Measurements from ENCODE around the gene ME2.
"Not testable (repeated sequence)": the region's sequence is repeated elsewhere in the genome, so short reads cannot be mapped to it uniquely, and the experiment has no call there.

Gene ME2

DNA sequence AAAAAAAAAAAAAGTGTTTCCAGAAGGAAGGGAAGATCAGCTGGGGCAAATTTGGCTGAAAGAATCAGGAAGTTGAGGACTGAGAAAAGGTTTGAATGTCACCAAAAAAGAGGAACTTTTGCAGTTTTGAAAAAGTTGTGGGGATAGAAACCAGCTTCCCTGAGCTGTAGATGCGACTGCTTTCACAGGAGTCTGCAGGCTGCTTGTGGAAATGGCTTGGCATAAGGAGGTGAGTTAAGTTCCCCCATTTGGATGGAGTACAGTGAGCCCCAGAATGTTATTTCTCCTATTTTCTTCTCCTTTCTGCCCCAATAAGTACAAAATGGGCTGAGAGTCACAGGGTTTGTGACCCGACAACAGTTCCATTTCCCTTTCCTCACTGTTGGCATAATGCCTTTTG is 16.5 kb upstream of the ME2 start:
- DNase-seq: no peak

DNA sequence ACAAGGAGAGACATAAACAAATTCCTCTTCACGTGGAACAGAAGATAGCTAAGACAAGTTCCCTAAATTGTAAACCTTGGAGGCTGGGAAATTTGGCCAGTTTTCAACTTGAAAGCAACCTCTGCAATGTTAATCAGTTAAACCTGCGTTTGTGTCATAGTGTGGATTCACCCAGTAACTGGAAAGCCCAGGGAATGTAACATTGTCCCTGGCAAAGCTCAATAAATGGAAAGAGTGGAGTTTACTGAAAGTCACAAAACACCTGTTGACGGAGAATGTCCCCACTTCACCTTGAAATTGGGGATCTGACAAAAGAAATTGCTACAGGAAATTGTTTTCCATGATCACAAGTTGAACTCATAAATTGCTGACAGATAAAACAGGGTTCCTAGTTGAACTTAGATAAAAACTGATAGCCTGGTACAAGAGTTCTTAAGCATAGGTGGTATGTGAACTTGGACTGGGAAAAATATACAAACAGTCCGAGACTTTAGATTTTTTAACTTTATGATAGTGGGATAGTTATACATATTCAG is 15.0 kb upstream of the ME2 start:
- DNase-seq: no peak

DNA sequence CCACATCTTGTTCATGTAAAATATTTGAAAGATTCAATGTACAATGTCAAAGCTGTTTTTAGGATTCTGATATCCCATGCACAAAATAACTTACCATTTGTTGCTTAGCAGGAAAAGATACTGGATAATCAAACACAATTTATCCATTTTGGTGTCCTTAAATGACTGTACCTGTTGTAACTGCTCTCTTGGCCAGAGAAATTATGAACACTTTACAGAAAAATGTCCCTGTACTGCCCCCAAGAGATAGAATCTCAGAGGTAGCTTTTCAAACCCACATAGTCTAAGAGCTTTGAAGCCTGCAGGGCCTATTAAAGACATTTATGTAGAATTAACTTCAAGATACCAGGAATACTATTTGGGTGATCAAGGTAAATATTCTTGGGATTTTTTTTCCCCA is 12.2 kb upstream of the ME2 start:
- DNase-seq: no peak

DNA sequence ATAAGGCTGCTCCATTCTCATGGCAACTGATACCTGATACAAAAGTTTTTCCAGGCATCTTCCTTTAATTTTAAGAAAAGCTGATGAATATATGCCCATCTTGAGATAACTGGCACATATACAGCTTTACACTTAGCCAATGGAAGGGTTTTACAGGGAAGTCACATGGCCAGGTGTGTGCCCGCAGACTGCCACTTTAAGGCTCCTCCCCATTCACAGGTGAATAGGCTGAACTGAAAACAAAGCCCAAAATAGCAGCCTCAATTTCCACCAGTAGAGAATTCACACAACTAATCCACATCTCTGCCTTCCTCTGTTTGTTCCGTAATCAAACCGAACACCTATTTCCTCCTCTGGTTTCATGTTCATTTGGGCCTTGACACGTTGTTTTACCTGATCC is 9.8 kb upstream of the ME2 start:
- no peak for DNase-seq

DNA sequence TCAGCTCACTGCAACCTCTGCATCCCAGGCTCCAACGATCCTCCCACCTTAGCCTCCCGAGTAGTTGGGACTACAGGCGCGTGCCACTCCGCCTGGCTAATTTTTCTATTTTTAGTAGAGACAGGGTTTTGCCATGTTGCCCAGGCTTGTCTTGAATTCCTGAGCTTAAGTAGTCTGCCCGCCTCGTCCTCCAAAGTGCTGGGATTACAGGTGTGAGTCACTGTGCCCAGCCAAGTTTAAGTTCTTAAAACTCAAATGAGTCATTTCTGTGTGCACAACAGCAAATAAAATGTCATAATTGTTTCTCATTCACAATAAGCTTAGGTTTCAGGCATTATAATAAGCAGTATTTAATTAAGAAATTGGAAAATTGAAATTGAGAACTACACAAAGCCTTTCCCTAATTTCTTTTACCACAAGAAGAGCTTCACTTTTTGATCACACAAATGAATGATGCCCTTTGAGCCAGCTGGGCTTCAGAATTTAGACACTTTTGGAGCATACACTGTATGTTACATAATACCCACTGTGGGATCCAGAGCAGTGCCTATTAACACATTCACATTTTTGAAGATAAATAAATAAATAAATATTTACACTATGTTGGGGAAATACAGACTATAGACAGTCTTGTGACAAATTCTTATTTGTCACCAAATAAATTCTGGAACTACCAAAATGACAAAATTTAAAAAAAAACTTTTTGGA is 8.6 kb upstream of the ME2 start:
- no peak for DNase-seq

DNA sequence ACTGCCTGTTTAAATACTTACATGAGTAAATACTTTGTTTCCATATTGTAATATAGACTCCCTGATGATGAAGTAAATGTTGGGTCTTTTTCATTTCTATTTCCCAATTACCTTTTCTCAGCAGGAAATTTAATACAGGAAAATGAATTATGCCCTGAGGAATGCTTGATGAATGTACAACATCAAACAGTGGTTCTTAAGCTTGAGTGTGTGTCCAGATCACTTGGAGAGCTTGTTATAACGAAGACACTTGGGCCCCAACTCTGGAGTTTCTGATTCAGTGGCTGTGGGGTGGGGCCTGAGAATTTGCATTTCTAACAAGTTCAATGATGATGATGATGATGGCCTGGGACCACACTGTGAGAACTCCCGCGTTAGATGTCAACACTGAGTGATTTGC is 7.1 kb upstream of the ME2 start:
- no peak for DNase-seq

DNA sequence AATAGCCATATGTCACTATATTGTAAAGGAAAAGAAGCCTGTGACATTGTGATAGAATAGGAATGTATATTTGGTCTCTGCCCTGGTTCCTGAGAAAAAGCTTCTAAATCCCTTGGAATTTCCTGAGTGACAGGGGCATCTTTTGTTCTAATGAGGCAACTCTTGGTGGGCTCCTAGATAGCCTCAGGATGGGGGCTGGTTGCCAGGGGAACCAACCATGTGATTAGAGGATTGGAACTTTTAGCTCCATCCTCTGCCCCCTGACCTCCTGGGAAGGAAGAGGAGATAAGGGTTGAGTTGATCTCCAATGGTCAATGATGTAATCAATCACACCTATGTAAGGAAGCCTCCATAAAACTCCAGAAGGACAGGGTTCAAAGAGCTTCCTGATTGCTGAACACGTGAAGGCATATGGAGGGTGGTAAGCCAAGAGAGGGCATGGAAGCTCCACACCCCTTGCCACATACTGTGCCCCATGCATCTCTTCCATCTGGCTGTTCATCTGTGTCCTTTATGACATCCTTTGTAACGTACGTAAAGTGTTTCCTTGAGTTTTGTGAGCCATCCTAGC is 2.9 kb upstream of the ME2 start:
- DNase-seq: no peak

DNA sequence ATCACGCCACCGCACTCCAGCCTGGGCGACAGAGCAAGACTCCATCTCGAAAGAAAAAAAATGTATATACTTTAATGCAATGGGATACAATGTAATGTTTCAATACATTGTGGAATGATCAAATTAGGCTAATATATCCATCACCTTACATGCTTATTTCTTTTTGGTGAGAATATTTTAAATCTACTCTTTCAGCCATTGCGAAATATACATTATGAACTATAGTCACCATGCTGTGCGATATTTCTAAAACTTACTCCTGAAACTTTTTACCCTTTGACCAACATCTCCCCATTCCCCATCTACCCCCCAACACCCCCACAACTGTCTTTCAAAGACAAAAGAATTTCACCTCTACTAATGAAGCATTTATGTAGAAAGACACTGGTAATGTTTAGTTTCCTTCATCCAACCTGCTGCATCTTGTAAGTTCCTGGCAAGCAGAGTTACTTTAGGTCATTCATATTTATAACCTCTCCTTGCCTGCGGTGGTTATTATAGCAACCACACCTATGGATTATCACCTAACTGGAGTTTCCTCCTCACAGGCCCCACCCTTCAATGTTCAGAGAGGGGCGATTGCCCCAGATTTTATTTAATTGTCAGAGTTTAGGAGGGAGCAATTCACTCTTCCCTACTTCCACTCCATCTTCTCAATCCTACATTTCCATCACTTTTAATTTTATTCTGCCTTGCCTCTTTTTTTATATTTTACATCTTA is 1.2 kb upstream of the ME2 start:
- no peak for DNase-seq

DNA sequence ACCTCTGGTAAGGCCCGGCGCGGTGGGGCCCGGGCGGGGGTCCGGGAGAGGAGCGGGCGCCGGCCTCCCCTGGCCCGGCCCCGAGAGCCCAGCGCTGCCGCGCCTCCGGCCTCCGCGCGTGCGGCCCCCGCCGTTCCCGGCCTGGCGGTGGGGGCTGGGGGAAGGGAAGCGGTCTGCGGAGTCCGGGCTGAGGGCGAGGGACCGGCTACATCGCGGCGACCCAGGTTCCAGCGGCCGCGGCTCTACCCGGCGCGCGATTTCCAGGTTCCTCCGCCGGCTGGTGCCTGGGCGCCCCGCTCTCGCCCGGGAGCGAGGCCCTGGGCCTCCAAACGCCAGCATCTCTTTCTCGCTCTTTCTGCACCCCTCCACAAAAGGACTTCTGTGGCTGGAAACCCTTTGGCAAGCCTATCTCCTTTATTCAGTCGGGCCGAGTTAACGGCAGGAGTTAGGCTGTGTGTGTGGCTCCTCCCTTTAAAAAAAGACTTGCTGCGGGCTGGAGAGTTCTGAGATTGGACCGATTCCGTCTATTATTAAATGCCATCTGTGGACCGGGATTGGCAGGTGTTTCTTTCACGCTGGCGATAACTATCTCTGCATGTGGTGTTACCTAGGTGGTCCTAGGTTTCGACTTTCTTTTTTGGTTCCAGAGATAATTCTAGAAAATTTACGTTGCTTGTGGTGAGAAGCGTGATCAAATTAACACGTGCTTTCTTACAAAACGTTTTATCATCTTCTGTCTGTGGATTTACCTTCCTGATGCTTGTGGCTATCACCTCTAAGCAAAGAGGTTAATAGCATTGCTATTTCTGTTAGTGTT is 592 bp downstream of the ME2 start:
- peak; percentile 22 for DNase-seq

DNA sequence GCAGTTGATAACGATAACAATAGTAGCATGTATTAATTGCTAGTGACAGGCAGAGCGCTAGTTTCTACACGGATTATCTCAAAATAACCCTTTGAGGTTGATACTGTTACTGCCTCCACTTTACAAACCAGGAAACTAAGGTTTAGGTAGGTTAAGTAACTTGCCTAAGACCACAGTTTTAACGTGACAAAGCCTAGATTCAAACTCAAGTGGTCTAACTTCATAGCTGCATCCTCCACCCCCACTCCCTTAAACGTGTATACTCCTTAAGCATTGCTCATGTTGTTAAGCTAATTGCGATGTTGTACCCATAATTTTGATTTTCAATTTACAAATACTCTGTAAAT is 1.2 kb downstream of the ME2 start:
- no peak for DNase-seq

DNA sequence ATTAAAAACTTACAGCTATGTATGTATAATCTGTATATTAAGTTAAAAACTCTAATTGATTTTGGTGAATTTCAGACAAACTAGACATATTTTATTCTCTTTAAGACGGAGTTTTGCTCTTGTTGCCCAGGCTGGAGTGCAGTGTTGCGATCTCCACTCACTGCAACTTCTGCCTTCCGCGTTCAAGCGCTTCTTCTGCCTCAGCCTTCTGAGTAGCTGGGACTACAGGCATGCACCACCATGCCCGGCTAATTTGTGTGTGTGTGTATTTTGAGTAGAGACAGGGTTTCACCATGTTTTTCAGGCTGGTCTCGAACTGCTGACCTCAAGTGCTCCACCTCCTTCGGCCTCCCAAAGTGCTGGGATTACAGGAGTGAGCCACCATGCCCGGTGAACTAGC is 2.0 kb downstream of the ME2 start:
- DNase-seq: not testable (repeated sequence)

DNA sequence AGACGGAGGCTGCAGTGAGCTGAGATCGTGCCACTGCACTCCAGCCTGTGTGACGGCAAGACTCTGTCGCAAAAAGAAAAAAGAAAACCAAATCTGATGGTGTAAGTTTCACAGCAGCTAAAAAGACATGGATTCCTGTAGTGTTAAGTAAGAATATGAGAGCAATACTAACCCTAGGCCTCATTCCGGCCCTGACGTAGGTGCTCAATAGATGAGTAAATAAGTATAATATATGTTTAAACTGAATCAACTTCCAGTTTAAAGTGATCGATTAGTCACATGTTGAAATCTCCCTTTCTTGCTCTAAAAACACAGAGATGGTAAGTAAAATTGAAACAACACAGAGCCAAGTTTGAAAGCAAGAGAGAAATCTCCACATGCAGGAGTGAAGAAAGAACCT is 8.0 kb downstream of the ME2 start:
- DNase-seq: no peak

DNA sequence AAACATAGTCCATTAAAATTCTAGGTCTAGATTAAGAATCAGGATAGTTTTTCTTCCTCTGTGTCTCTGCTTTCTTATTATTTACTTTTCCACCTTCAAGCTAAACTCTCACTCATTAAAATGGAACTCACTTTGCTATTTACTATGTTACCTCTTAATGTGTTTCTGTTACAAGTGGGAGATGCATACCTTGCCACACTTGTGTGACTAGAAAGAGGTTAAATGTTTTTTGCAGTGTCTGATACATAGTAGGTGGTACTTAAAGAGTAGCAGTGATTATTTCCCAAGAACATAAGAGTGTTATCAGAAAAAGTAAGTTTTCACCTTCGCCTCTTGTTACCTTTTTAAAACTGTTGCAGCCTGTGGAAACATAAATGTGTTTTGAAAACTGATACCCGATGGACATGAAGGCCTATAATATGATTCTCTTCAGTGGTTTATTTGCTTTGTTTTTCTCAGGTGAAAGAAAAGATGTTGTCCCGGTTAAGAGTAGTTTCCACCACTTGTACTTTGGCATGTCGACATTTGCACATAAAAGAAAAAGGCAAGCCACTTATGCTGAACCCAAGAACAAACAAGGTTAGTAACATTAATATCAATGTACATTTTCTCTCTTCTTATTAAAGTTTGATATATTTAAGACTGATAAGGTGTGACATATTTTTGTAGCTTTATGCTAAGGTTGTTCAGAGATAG is 16.6 kb downstream of the ME2 start:
- DNase-seq: no peak

DNA sequence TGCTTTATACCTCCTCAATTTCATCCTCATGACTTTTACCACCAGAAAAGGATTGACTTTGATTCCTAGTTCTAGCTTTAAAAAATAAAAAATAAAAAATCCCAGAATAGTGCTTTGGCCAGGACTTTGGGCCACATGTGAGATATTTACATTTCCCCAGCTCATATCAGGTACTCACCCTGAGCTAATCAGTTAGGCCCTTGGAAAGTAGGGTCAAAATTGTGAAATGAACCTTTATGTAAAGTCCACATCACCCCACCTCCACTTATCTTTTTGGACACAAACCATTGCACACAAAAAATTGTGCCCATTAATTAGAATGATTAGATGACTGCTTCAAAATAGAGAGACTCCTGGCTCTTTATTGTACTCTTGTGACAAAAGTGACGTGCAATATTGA is 17.2 kb downstream of the ME2 start:
- DNase-seq: no peak

DNA sequence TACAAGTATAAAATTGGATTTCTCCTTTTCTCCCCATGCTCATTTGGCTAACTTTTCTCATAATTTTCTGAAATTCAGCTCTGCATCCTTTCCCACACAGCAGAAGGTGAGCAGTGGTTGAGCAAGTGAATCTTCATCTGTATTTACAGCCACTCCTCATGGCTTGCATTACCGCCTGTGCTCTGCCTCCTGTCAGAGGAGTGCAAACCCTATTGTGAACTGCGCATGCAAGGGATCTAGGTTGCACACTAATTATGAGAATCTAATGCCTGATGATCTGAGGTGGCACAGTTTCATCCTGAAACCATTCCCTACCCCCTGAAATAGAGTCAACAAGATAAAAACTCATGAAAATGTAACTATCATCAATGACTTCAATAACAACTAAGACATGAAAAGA is 20.0 kb downstream of the ME2 start:
- DNase-seq: no peak

DNA sequence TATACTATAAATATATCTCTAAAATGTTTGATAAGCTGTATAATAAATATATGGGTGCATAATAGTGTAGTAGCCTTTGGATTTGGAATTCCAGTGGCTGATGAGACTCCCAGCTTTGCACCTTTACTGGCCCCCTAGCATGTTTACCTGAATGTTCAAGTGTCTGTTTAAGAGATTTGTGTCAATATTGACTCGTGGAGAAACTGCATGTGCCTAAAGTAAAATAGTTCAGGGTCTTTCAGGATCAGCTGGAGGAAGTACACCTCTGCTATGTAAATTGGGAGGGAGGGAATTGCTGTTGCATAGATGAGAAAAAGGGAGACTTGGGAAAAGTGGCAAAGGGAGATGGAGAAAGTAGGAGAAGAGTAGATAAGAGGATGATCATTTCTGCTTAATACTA is 23.9 kb downstream of the ME2 start:
- DNase-seq: no peak

DNA sequence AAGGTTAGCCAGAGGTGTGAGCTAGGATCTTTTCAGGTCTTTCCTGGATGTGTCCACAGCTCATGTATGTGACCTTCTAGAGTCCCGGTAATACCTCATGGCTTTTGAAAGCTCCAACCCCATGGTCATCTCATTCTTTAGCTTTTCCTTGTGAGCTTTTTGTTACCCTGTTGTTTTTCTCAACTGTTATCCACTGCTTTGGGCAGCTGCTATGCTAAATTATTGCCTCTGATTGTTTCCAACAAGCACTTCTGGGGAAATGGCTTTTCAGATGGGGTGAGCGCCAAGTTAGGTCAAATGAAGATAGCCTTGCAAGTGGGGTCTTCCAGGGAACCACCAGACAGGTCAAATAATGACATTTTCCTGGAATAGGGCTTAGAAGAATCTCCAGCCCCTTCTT is 27.9 kb downstream of the ME2 start:
- no peak for DNase-seq

DNA sequence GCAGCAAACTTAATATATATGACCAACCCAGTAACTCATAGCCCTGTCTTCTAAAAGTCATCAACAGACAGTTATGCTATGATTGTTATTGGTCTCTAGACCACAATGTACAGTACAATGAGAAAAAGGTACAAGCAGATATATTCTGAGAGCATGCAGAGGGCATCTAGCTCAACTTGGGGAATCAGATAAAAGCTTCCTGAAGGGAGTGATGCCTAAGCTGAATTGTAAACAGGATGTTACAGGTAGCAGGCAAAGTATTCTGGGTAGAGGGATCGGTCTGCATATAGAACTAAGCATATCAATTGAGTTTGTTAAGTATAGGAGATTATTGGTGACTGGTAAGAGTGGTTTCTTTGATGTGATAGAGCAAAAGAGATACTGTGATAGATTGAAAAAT is 30.3 kb downstream of the ME2 start:
- no peak for DNase-seq

DNA sequence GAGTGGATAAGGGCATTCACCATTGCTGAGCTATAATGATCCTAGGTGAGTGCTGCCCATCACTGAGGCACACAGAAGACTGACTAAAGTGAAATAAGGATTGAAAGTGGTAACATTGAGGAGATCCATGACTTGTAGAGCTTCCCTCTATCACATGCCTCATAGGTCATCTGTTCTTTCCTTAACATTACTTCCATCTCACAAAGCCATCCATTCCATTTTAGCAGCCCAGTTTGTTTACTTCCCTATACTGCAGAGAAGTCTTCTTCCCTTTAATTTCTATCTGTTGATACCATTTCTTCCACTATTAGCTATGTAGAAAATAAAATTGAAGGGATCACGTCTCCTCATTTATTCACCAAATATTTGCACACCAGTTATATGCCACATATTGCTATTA is 32.1 kb downstream of the ME2 start:
- no peak for DNase-seq

DNA sequence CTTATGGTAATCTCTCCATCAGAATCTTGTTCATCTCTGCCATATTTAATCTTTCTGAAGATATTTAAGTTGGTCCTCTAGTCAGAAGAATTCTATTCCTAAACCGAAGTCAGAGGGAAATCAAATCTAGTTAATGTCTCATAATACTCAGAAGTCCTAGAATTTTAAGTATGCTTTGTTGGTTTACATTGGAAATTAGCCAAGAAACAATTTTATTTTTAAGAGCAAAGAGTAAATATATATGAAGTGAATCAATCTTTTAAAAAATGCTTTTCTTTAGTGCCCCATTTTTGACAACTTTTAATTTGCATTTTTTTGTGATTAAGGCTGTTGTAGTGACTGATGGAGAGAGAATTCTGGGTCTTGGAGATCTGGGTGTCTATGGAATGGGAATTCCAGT is 38.1 kb downstream of the ME2 start:
- no peak for DNase-seq

DNA sequence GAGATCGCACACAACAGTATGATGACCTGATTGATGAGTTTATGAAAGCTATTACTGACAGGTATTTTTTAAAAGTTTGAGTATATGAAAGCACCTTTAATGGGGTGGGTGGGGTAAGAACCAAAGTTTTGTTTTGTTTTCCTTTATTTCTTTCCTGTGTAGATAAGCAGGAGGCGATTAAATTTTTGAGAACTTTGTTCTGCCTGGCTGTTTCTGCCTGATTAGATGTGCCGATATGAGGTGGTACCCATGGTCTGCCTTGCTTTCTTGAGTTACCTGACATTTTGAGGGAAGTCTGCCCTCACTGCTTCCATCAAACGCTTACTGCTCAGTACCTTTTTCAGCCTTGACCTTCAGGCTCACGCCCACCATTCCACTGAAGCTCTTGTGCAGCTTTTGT is 39.2 kb downstream of the ME2 start:
- DNase-seq: no peak

DNA sequence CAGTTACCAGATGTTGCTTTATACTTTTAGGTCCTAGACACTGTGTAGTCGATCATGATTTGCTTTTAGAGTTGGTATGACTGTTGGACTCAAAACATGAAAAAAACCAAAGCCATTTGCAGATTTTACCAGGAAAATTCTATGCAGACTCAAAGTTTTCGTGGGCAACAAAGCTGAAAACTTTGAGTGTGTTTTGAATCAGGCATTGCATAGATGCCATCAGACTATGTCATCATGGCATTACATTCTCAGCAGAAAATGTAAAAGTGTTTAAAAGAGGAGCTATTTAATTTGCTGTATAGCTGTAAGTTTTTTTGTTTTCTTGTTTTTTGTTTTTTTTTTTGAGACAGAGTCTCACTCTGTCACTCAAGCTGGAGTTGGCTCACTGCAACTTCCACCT is 45.5 kb downstream of the ME2 start:
- no peak for DNase-seq

DNA sequence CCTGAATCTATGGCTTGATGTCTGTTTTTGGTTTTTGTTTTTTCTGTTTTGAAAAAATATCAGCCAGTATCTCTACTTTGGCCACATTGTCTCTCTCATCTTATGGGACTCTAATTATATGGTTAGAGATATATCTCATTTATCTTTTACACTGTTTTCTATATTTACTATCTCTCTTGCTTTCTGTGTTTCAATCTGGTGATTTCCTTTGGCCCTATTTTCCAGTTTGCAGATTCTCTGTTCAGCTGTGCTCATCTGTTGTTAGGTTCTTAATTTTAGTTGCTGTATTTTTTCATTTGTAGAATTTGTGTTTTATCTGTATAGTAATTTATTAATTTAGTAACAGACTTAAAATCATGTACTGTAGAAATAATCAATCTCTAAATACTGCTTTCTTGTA is 47.6 kb downstream of the ME2 start:
- no peak for DNase-seq

Data from CD4-positive, alpha-beta T cell treated with Interferon gamma for 1 hour (primary cell).